GM12878 (cell line): ENCODE results near the gene MUSK. TPM values are rescaled to one million over a fixed set of nuclear protein-coding genes. Genes with fewer than 3 reads are reported as not detected.

Experiments
- ATAC-seq: fragments of 200-7000 bp; cut with Tn5 transposase; 3 replicates; pipeline ENCODE4 v1.9.1; 2020; ENCODE audit warnings: mild to moderate bottlenecking, moderate library complexity
- BruUV-seq: library from RNA; stranded (reverse); fragments of 400-500 nt; replicated peaks from 2 replicates; lab custom pipeline; 2021; lab: Mats Ljungman, UMichigan
- CTCF ChIA-PET: fragments of 300-600 bp; sonication (Branson Sonifier 250); formaldehyde crosslinking; extraction: SDS; loops from one replicate; lab custom pipeline; 2021; ENCODE audit warnings: inconsistent platforms; lab: Yijun Ruan, JAX
- POLR2A ChIA-PET: fragments of 350-600 bp; formaldehyde crosslinking; extraction: SDS; loops from one replicate; lab custom pipeline; 2021; ENCODE audit warnings: inconsistent platforms; lab: Charles Lee
- RAD21 ChIA-PET: fragments of 300-600 bp; sonication (Branson Sonifier 250); formaldehyde crosslinking; loops from one replicate; lab custom pipeline; 2023; ENCODE audit warnings: antibody characterized with exemption; ENCODE audit not compliant: unreplicated experiment; lab: Charles Lee
- SMC1A ChIA-PET: fragments of 300-600 bp; sonication (Branson Sonifier 250); formaldehyde crosslinking; loops from one replicate; lab custom pipeline; 2023; ENCODE audit not compliant: unreplicated experiment, uncharacterized antibody; lab: Charles Lee
- DNase-seq: peaks from one replicate; pipeline ENCODE4 v3.0.0-alpha.2; 2011; ENCODE audit warnings: low read depth, low spot score
- FAIRE-seq: peaks from 3 replicates; lab custom pipeline; 2011; peaks lifted over from hg19 to GRCh38; lab: Jason Lieb, UNC
- H2AFZ ChIP-seq: 2 replicates; pipeline ENCODE4 v1.6.0; 2011; ENCODE audit warnings: low read depth, low read length, control low read depth; ENCODE audit not compliant: control insufficient read depth
- H3K27ac ChIP-seq: 2 replicates; pipeline ENCODE4 v1.5.1; 2011; ENCODE audit warnings: control low read depth; ENCODE audit not compliant: control insufficient read depth, insufficient read depth
- H3K27me3 ChIP-seq, 2 experiments: replicated peaks in 1 of 2; 2 replicates each; pipeline versions ENCODE4 v1.6.0 to v1.6.1; 2011; ENCODE audit warnings: low read length in 1 of 2; ENCODE audit not compliant: control insufficient read depth in 2 of 2, insufficient read depth in 2 of 2
- H3K36me3 ChIP-seq, 2 experiments: 2 replicates each; pipeline ENCODE4 v1.5.1; 2011; ENCODE audit warnings: low read length in 1 of 2; ENCODE audit not compliant: control insufficient read depth in 2 of 2, insufficient read depth in 2 of 2
- H3K4me1 ChIP-seq: 2 replicates; pipeline ENCODE4 v1.6.1; 2011; ENCODE audit warnings: mild to moderate bottlenecking, low read length, moderate library complexity, mixed read lengths; ENCODE audit not compliant: control insufficient read depth, insufficient read depth
- H3K4me2 ChIP-seq: 2 replicates; pipeline ENCODE4 v1.6.0; 2011; ENCODE audit warnings: control low read depth; ENCODE audit not compliant: control insufficient read depth, insufficient read depth
- H3K4me3 ChIP-seq: fragments of 200-600 bp; sonication (generic); 2 replicates; pipeline ENCODE4 v1.5.1; 2016
- H3K79me2 ChIP-seq: 2 replicates; pipeline ENCODE4 v1.6.0; 2011; ENCODE audit warnings: low read length; ENCODE audit not compliant: control insufficient read depth, insufficient read depth
- H3K9ac ChIP-seq: 2 replicates; pipeline ENCODE4 v1.8.0; 2011; ENCODE audit warnings: low read length, control low read depth, mixed read lengths; ENCODE audit not compliant: control insufficient read depth, insufficient read depth
- H3K9me3 ChIP-seq: replicated peaks from 3 replicates; pipeline ENCODE4 v1.5.1; 2011; ENCODE audit warnings: mild to moderate bottlenecking, low read length; ENCODE audit not compliant: control insufficient read depth, insufficient read depth
- H4K20me1 ChIP-seq: 2 replicates; pipeline ENCODE4 v1.6.0; 2011; ENCODE audit not compliant: control insufficient read depth, insufficient read depth
- BRCA1 ChIP-seq: IDR thresholded peaks from 2 replicates; pipeline ENCODE4 v1.6.1; 2011; ENCODE audit warnings: low read depth, low read length, improper control_type of control experiment
- CREB1 ChIP-seq: IDR thresholded peaks from 2 replicates; pipeline ENCODE4 v1.6.1; 2012; ENCODE audit warnings: low read depth, mild to moderate bottlenecking, inconsistent platforms
- CUX1 ChIP-seq: IDR thresholded peaks from 2 replicates; pipeline ENCODE4 v1.6.1; 2012; ENCODE audit warnings: improper control_type of control experiment, low read depth, low read length; ENCODE audit not compliant: insufficient replicate concordance
- MYC ChIP-seq: IDR thresholded peaks from 2 replicates; pipeline ENCODE4 v1.6.1; 2011; ENCODE audit warnings: mild to moderate bottlenecking, low read length, moderate library complexity, inconsistent platforms; ENCODE audit not compliant: insufficient read depth, insufficient replicate concordance, insufficient read length, severe bottlenecking
- PRDM15 ChIP-seq: fragments of 450-650 bp; formaldehyde crosslinking; IDR thresholded peaks from 2 replicates; pipeline ENCODE4 v1.4.0; 2020; ENCODE audit warnings: mild to moderate bottlenecking, moderate library complexity
- SMARCA5 ChIP-seq: fragments of 450-650 bp; IDR thresholded peaks from 2 replicates; pipeline ENCODE4 v1.6.1; 2017; ENCODE audit warnings: mild to moderate bottlenecking
- SPI1 ChIP-seq: IDR thresholded peaks from 2 replicates; pipeline ENCODE4 v1.6.1; 2011; ENCODE audit warnings: low read depth, mild to moderate bottlenecking, low read length, moderate library complexity, borderline replicate concordance; ENCODE audit not compliant: insufficient read depth
- WGBS: methylation state at CpG from one replicate; pipeline ENCODE4 v1.1.6; 2016; ENCODE audit warnings: low lambda C conversion rate; ENCODE audit not compliant: insufficient replicate concordance, insufficient coverage; ENCODE audit errors: missing lambda C conversion rate; 5-methylcytosine and 5-hydroxymethylcytosine counted together
- in situ Hi-C: fragments of 300-500 bp; cut with MboI; formaldehyde crosslinking; loops from 9 replicates; pipeline ENCODE4 v1.14.3; 2018; ENCODE audit warnings: mixed read lengths
- intact Hi-C: fragments of 100-400 bp; cut with micrococcal nuclease; formaldehyde crosslinking; loops from one replicate; pipeline ENCODE4 v1.14.2; 2022; ENCODE audit not compliant: unreplicated experiment
- polyA plus RNA-seq, 11 experiments: library from polyadenylated mRNA; depleted of rRNA in 4 of 11; unstranded in 6 of 11; stranded (reverse) in 5 of 11; fragments of >200 nt; fragmentation: Nextera tagmentation in 4 of 11; fragmentation: Illumina TruSeq in 1 of 11; extraction: Ambion mirVana in 4 of 11; extraction: Trizol in 1 of 11; gene quantifications; 1 replicate in 1 of 11; 2 replicates in 10 of 11; pipeline versions ENCODE4 v1.2.1 to v1.2.3, GENCODE V29; 2011 to 2016; ENCODE audit warnings: inconsistent platforms in 2 of 11, missing spikeins in 2 of 11, low read depth in 1 of 11
- total RNA-seq, 4 experiments: library from RNA; depleted of rRNA in 3 of 4; stranded (reverse); fragments of >200 nt in 3 of 4; fragmentation: Illumina TruSeq in 1 of 4; extraction: Trizol in 1 of 4; gene quantifications; 2 replicates each; pipeline versions ENCODE4 v1.2.1 to v1.2.3, GENCODE V29; 2013 to 2021

The MUSK gene
- total and polyA plus RNA-seq, 10 of the 15 experiments (the other 5 are each of a cell fraction or from before 2014, with no cell fraction given): 0.04 to 0.19 (median 0.10) TPM; not detected in 5

- ChIA-PET POLR2A (no interaction called here), SMC1A (interaction anchor here (0.6 to 2.3 kb wide), 6 partner anchors 8 to 122 kb away, joined by 3 to 8 read pairs (median 4); no protein-coding TSS in a partner anchor), RAD21 (interaction anchor here (0.8 kb wide), 1 partner anchor 95 kb away, joined by 3 read pairs; no protein-coding TSS in a partner anchor), CTCF (interaction anchor here (1.0 kb wide), 1 partner anchor 43 kb away, joined by 3 read pairs; no protein-coding TSS in a partner anchor)
- Histone ChIP-seq H3K4me3 (no peak overlapping the region), H4K20me1 (no peaks in the 10 kb centered on the region), H3K27me3 (no peaks in the 10 kb centered on the region; a peak in 1 of 4 replicates), H3K79me2 (no peaks in the 10 kb centered on the region), H3K27ac (no peak overlapping the region), H2AFZ (no peak overlapping the region), H3K9me3 (no peaks in the 10 kb centered on the region), H3K36me3 (no peaks in the 10 kb centered on the region)
- intact Hi-C loops (loop anchor here (5.0 kb wide), 1 partner anchor 52 kb away; no protein-coding TSS in a partner anchor), in situ Hi-C loops (no loop called here)
- BruUV-seq: no TSS peak
- DNase-seq (no peak), FAIRE-seq (no peak), ATAC-seq (no peak)
- 57% methylated on average over 3 of the region's 3 CpGs for WGBS
- no peak for TF ChIP-seq MYC
- no peak for TF ChIP-seq PRDM15 (CRISPR knock-in tag)
- no peak for TF ChIP-seq SMARCA5
- TF ChIP-seq CREB1: no peak
- no peak for TF ChIP-seq CUX1
- no peak for TF ChIP-seq SPI1
- TF ChIP-seq BRCA1: no peak
- TF ChIP-seq, all 136 proteins: peak for 0
- H3K9ac ChIP-seq: no peak overlapping the region
- H3K4me2 ChIP-seq: no peak overlapping the region
- no peaks in the 10 kb centered on the region for H3K4me1 ChIP-seq
Observed at GRCh38 chr9:110710420-110710819, 41.8 kb downstream of the MUSK start.
